HG02571 (cell line): ENCODE measurements around the gene ZNF37A.
"Not testable (repeated sequence)": the region's sequence is repeated elsewhere in the genome, so short reads cannot be mapped to it uniquely, and the experiment has no call there.

ENCODE experiments used
- ATAC-seq: cut with Tn5 transposase; IDR thresholded peaks from one replicate; pipeline ENCODE4 v1.9.1; 2021; ENCODE audit warnings: mild to moderate bottlenecking, moderate library complexity; ENCODE audit not compliant: unreplicated experiment

ZNF37A gene

GRCh38 chr10:38094158-38094926 is at the start of gene ZNF37A:
Gene ZNF37A (plus strand): TSS chr10:38094337. CDS start chr10:38096618, 2,281 bp downstream.
- peak; percentile 97 for ATAC-seq

- no peak for ATAC-seq
Observed at GRCh38 chr10:38045129-38045528, 49.0 kb upstream of the ZNF37A start.

- ATAC-seq = no peak
Observed at GRCh38 chr10:38047666-38048065, 46.5 kb upstream of the ZNF37A start.

- ATAC-seq = no peak
Observed at GRCh38 chr10:38050212-38050611, 43.9 kb upstream of the ZNF37A start.

GRCh38 chr10:38054361-38054797 is 39.8 kb upstream of the ZNF37A start:
- no peak for ATAC-seq

GRCh38 chr10:38055274-38055894 is 38.8 kb upstream of the ZNF37A start:
- not testable (repeated sequence) for ATAC-seq

GRCh38 chr10:38069663-38070062 is 24.5 kb upstream of the ZNF37A start:
- not testable (repeated sequence) for ATAC-seq

GRCh38 chr10:38070501-38070900 is 23.6 kb upstream of the ZNF37A start:
- ATAC-seq = no peak

GRCh38 chr10:38072552-38072951 is 21.6 kb upstream of the ZNF37A start:
- no peak for ATAC-seq

GRCh38 chr10:38076687-38077086 is 17.4 kb upstream of the ZNF37A start:
- ATAC-seq = no peak

GRCh38 chr10:38093318-38093717 is 819 bp upstream of the ZNF37A start:
- not testable (repeated sequence) for ATAC-seq

GRCh38 chr10:38093816-38094157 is 350 bp upstream of the ZNF37A start:
- peak; percentile 29 for ATAC-seq

- ATAC-seq = no peak
Observed at GRCh38 chr10:38094927-38095574, 914 bp downstream of the ZNF37A start.

- ATAC-seq = no peak
Observed at GRCh38 chr10:38102880-38103279, 8.7 kb downstream of the ZNF37A start.

GRCh38 chr10:38103756-38104155 is 9.6 kb downstream of the ZNF37A start:
- ATAC-seq = no peak

- ATAC-seq = no peak
Observed at GRCh38 chr10:38112159-38112558, 18.0 kb downstream of the ZNF37A start.

GRCh38 chr10:38118072-38118807 is 24.1 kb downstream of the ZNF37A start:
- no peak for ATAC-seq

GRCh38 chr10:38119038-38119437 is 24.9 kb downstream of the ZNF37A start:
- no peak for ATAC-seq

GRCh38 chr10:38127812-38128211 is 33.7 kb downstream of the ZNF37A start:
- ATAC-seq = no peak

GRCh38 chr10:38143587-38143986 is 49.5 kb downstream of the ZNF37A start:
- no peak for ATAC-seq
